Measurements from ENCODE around the gene LRRC10B. TPM values are rescaled to one million over a fixed set of nuclear protein-coding genes. Genes with fewer than 3 reads are reported as not detected.
"Not testable (repeated sequence)": the region's sequence is repeated elsewhere in the genome, so short reads cannot be mapped to it uniquely, and the experiment has no call there.

LRRC10B gene
- total RNA-seq, result 1 to 10 TPM in 3 of 4 donors, under 1 TPM in 1; 0.76 to 2.6 (median 1.9) TPM

- intact Hi-C loops (cut with DNase I; ENCODE audit: low total_unique reads), result no loop called here
- 6 to 16% methylated on average over 27 to 50 of the region's 74 CpGs for WGBS, 2 donors
- TF ChIP-seq POLR2A (IDR thresholded peaks at IDR 0.05) (no peak), CTCF (IDR thresholded peaks at IDR 0.05) (no peak)
- DNase-seq (ENCODE audit: low spot score in 2 of 2), result no peak
- H3K4me3 ChIP-seq (ENCODE audit: low read depth, poor library complexity, severe bottlenecking), result no peak within 1 kb of the TSS
Measured at GRCh38 chr11:61507962-61508861, at the start of gene LRRC10B. Gene LRRC10B (plus strand): TSS chr11:61508749. CDS start chr11:61508999, 250 bp downstream.

- no peak overlapping the region for H3K4me3 ChIP-seq (ENCODE audit: low read depth, poor library complexity, severe bottlenecking)
- DNase-seq (ENCODE audit: low spot score in 2 of 2), result no peak
- 34 to 41% methylated on average over 3 of the region's 3 CpGs for WGBS, 2 donors
- intact Hi-C loops (cut with DNase I; ENCODE audit: low total_unique reads), result no loop called here
- TF ChIP-seq CTCF (IDR thresholded peaks at IDR 0.05), result no peak
- no peak for TF ChIP-seq POLR2A (IDR thresholded peaks at IDR 0.05)
Measured at GRCh38 chr11:61460474-61460881, 48.1 kb upstream of the LRRC10B start.

GRCh38 chr11:61460986-61461385 lies 47.6 kb upstream of the LRRC10B start:
- TF ChIP-seq POLR2A (IDR thresholded peaks at IDR 0.05) (no peak), CTCF (IDR thresholded peaks at IDR 0.05) (no peak)
- intact Hi-C loops (cut with DNase I; ENCODE audit: low total_unique reads), result no loop called here

GRCh38 chr11:61467602-61468001 lies 40.9 kb upstream of the LRRC10B start:
- H3K4me3 ChIP-seq (ENCODE audit: low read depth, poor library complexity, severe bottlenecking); intact Hi-C loops (cut with DNase I; ENCODE audit: low total_unique reads); DNase-seq (ENCODE audit: low spot score in 2 of 2): not testable (repeated sequence)
- WGBS, 2 donors, result 72 to 75% methylated on average over 6 of the region's 6 CpGs

More at GRCh38 chr11:61460986-61461385, 47.6 kb upstream of the LRRC10B start:
- H3K4me3 ChIP-seq (ENCODE audit: low read depth, poor library complexity, severe bottlenecking), result no peak overlapping the region
- no peak for DNase-seq (ENCODE audit: low spot score in 2 of 2)
- WGBS, 2 donors, result 83 to 89% methylated on average over 5 of the region's 5 CpGs

- TF ChIP-seq CTCF (IDR thresholded peaks at IDR 0.05) (no peak), POLR2A (IDR thresholded peaks at IDR 0.05) (no peak)
- WGBS, 2 donors, result 80% methylated on average over 7 of the region's 7 CpGs
- no peak overlapping the region for H3K4me3 ChIP-seq (ENCODE audit: low read depth, poor library complexity, severe bottlenecking)
- no peak for DNase-seq (ENCODE audit: low spot score in 2 of 2)
- intact Hi-C loops (cut with DNase I; ENCODE audit: low total_unique reads), result no loop called here
Measured at GRCh38 chr11:61468002-61468401, 40.5 kb upstream of the LRRC10B start.

- 53 to 59% methylated on average over 5 of the region's 5 CpGs for WGBS, 2 donors
- peak; percentile 68 to 94 for DNase-seq (ENCODE audit: low spot score in 2 of 2)
- no peak overlapping the region for H3K4me3 ChIP-seq (ENCODE audit: low read depth, poor library complexity, severe bottlenecking)
- TF ChIP-seq POLR2A (IDR thresholded peaks at IDR 0.05) (no peak), CTCF (IDR thresholded peaks at IDR 0.05) (no peak)
- intact Hi-C loops (cut with DNase I; ENCODE audit: low total_unique reads), result loop anchor here (10.0 kb wide), 1 partner anchor 163 kb away; no protein-coding TSS in a partner anchor
Measured at GRCh38 chr11:61472282-61472681, 36.3 kb upstream of the LRRC10B start.

Measured in lower leg skin (tissue), 4 donors.